ENCODE measurements around the gene SLC16A3.
"Not testable (repeated sequence)": the region's sequence is repeated elsewhere in the genome, so short reads cannot be mapped to it uniquely, and the experiment has no call there.

The SLC16A3 gene

DNA sequence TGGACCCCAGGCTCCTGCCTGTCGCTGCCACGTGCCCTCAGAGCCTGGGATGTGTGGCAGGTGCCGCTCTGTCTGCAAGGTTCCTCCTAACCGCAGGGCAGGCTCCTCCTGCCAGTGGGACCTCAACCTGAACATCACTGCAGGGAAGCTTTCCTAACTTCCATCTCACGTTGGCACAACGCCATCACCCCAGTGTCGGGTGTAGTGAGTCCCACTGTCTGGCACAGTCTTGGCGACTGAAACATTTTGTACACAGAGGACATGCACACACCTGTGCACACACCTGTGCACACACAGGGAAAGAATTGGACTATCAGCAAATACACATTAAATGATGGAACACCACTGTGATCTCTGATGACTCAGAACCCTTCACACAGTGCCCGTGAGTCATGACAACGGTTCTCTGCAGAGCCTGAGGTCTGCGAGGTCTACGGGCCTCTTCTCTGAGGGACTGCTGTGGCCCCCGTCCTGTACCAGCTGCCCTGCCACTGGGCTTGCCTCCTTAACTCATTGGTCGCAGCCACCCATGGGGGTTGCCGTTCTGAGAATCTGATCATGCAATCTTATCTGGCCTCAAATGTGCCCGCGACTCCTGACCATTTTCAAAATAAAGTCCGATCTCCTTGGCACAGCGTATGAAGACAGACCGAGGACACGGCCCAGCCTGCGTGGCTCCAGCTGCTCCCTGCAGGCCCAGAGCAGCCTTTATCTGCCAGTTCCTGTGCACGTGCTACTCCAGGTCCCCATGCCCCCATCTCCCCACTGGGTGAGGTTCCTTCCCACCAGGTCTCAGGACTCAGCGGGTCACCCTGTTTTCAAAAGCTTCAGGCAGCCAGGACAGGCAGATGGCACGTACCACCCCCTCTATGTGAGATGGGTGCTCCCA is 23.8 kb upstream of the SLC16A3 start:
- no peak for DNase-seq (ENCODE audit: low read depth)

DNA sequence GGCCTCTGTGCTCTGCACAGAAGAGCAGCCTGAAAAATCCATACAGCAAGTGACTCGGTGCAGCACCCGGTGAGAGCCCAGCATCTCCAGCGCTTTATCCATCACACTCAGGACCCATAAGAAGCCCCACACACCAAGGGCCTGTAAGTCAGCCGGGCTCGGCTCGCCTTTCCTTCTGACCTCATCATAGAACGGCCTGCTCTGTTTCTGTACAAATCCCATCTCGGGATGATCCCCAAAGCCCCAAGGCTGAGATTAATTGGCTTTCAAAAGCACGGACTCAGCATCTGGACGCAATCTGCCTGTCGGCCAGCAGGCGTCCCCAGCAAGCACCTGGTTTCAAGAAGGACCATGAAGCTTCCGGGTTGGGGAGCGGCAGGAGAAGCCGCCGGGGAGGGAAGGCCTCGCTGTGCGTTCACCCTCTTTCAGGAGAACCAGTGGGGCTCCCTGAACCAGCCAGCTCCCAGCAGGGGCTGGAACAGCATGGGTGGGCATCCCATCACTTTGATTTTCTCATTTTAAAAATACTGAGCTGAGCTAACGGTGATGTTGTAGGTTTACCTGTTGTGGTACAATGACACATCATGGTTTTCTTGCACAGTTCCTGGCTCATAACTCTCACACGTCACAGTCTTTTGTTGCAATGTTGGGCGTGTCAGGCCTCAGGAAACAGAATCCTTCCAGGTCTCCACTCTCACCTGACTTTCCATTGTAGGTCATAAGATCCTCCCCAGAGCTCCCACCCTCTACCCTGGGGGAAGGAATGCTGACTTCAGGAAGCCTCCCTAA is 22.9 kb upstream of the SLC16A3 start:
- peak; percentile 62 for DNase-seq (ENCODE audit: low read depth)

DNA sequence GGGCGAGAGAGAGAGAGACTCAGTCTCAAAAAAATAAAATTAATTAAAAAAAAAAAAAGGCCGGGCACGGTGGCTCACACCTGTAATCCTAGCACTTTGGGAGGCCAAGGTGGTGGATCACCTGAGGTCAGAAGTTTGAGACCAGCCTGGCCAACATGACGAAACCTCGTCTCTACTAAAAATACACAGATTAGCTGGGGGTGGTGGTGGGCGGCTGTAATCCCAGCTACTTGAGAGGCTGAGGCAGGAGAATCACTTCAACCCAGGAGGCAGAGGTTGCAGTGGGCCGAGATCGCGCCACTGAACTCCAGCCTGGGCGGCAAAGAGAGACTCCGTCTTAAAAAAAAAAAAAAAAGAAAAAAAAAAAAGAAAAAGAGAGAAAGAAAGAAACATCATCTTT is 18.2 kb upstream of the SLC16A3 start:
- not testable (repeated sequence) for DNase-seq (ENCODE audit: low read depth)

DNA sequence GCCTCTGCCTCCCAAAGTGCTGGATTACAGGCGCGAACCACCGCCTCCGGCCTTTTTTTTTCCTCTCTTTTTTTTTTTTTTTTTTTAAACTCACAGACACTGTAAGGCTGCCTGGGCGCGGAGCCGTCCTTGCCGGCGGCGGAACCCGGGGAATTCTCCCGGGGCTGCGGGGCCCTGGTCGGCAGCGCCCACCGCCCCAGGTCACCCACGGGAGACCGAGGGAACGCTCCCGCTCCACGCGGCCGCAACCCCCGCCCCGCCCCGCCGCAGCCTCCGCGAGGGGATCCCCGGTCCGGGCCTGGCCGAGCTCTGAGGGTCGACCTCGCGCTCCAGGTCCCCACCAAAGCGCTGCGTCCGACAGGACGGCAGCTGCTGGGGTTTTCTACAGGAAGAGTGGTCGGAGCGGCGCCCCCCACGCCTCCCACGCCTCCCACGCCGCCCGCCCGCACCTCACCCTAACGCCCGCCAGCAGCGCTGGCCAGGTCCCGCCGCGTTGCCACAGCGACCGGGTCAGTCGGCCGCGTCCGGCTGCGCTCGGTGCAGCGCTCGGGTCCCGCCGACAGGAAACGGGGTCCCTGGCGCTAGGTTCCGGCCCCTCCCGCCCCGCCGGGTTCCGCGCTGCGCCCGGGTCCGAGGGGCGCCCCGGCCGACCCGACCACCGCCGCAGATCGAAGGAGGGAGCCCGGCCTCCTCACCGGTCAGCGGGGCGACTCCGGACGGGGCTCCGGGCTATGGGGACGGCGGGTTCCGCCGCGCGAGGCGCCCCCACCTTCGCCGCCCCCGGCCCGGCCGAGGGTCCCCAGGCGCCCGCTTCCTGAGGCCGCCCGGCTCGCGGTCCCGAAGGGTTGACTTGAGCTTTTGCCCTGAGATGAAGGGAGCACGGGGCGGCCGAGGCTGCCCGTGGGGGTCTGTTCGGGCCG is 16.3 kb upstream of the SLC16A3 start, which contains the start of gene CCDC57:
CCDC57 (minus strand) TSS at position 512 of the 920 bp plus-strand sequence. CDS start 10,898 bp downstream, outside the sequence.
- peak; percentile 50 for DNase-seq (ENCODE audit: low read depth)

DNA sequence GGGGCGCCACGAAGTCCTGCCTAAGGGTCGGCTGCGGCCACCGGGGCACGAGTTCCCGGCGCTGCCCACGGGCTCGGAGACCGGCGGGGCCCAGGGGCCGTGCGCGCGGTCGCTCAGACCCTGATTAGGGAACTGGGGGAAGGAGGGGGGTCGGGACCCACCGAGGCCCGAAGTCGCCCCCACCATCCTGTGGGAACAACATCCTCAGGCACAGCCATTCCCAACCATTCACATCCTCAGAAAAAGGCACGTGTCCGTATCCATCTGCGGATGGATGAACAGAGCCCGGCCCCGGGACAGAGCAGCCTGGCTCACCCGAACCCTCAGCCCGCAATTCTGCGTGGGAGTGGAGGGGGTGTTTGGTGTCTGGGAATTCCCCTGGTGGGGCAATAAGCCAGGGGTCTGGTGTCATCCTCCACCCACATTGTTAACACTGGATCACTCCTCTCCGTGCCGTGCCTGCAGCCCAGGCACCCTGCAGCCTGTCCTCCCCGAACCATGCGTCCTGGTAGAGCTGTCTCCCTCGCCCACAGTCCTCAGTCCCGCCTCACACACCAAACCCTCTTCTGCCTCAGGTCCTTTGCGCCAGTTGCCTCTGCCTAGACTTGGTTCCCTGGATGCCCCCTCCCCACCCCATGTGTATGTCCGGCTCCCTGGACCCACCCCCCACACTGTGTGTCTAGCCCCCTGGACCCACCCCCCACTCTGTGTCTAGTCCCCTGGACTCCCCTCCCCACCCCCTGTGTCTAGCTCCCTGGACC is 15.4 kb upstream of the SLC16A3 start:
- DNase-seq (ENCODE audit: low read depth): no peak

DNA sequence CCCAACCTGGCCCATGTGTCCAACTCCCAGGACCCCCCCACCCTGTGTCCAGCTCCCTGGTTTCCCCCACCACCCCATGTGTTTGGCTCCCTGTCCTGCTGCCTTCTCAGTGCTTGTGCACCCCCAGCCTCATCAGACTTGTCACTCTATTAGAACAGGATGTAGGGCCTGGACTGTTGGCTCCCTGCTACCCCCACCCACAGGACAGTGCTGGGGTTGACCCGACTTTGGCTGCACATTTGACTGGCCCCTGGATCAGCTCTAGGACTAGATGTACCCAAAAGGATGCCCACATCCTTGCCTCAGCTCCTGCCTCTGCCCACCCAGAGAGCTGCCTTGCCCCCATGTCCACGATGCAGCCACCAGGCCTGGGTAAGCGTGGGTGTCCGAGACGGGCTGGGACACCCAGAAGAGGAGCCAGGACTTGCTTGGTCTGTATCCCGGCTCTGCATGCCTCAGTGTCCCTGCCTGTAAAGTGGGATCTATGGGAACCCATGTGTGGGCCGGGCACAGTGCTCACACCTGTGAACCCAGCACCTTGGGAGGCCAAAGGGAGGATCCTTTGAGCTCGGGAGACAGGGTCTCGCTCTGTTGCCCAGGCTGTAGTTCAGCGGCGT is 14.7 kb upstream of the SLC16A3 start:
- DNase-seq (ENCODE audit: low read depth): no peak

DNA sequence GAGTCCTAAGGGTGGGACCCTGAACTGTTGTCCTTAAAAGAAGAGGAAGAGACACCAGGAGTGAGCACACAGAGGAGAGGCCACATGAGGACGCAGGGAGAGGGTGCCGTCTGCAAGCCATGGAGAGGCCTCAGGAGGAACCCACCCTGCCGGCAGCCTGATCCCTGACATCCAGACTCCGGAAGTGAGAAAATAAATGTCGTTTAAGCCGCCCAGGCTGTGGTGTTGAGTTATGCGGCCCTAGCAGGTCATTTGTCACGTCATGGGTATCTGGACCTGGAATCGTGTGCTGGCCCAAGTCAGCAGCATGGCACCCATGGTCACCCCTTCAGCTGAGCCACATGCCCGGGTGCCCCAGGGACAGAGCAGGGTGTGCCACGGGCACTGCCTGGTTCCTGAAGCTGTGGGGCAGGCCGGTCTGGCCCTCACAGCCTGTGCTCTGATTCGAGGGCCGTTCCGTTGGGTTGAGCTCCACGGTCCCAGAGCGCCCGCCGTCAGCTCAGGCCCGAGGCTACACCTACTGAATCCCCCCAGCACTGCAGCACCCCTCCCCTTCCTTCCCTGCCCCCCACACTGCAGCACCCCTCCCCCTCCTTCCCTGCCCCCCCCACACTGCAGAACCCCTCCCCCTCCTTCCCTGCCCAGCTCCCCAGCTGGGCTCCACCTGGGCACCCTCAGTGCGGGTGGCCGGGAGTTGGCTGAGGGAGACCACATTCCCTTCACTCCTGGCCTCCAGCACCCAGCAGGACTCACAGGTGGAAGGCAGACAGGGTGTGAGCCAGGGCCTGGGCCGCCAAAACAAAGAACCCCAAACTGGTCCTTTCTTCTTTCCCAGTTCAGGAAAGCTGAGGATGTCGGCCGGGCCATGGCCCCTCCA is 13.5 kb upstream of the SLC16A3 start:
- no peak for DNase-seq (ENCODE audit: low read depth)

DNA sequence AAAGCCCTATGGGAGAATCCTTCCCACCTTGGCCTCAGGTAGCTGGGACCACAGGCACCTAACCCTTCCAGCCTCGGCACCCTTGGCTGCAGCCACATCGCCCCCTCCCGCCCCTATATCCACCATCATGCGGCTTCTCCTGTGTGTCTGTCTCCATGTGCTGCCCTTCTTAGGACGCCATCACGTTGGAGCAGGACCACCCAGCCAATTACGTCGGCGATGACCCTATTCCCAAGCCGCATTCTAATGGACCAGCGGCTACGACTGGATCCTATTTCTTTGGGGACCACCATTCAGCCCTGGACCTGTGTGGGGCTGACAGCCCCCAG is 12.9 kb upstream of the SLC16A3 start:
- DNase-seq (ENCODE audit: low read depth): no peak

DNA sequence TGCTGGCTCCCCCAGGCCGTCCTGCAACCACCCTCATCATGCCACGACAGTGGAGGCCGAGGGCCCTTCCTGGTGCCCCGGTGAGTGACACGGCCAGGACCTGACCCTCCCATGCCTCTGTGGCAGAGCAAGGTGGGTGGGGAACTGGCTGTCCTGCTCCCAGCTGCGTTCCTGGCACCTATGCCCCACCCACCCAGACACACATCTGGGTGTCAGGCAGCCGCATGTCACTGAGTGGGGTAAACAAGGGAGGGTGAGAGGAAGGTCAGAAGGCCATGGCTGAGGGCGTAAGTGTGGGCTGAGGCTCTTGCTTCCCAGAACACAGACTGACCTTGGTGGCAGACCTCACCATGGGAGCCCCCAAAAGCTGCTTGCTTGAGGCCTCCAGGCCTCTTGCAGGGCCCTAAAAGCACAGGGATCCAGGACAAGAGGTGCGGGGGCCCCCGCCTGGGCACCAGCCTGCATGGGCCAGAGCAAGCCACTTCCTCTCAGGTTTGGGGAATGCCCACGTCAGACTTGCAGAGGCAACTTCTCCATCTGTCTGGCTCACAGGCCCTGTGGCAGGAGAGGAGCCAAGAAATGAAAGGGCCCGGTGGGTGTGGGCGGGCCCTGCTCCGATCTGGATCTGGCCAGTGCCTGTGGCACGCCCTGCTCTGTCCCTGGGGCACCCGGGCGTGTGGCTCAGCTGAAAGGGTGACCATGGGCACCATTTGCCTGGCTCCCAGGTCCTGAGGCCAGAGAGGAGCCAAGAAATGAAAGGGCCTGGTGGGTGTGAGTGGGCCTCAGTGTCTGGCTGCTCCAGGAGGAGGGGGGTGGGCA is 12.3 kb upstream of the SLC16A3 start:
- no peak for DNase-seq (ENCODE audit: low read depth)

DNA sequence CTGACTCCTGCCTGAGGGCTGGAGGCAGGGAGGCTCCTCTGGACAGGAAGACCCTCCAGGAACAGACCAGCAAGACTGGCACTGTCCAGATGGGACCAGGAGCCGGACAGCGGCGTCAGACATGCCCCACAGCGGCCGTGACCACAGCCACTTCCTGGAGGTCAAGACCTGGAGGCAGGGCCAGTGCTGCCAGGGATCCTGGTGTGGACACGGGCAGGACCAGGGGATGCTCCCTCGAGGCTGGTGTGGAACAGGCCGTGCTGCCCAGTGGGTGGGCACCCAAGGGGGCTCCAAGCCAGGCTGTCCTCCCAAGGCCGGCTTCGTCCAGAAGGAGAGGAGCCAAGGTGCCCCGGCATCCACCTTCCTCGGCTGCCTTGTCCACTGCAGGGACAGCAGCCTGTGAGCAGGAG is 11.7 kb upstream of the SLC16A3 start:
- DNase-seq (ENCODE audit: low read depth): no peak

DNA sequence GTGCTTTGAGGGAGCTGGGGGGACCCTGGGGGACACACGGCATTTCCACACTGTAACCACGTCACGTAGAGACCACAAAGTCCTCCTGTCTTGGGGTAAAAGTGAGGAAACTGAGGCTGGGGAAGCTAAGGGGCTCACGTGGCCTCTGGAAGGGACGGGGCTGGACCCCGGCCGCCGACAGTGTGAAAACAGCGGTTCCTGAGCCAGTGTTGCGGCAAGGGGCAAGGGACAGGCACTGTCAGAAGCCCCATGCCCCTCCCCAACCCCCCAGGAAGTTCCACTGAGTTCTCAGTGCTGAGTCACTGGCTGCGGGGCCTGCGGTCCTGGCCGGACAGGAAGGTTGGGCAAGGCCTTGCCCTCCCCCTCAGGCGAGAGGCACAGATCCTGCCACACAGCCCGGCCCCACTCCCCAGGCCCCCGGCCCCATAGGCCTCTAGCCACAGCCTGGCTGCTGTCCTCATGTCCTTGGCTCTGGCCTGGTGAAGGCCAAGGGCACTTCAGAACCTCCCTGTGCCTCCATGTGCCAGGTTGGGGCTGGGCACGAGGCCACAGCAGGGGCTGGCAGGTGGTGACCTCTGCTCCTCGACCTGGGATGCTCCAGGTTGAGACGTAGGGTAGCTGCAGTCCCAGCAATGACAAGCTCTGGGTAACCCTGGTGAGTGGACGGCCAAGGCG is 11.2 kb upstream of the SLC16A3 start:
- DNase-seq (ENCODE audit: low read depth): no peak

DNA sequence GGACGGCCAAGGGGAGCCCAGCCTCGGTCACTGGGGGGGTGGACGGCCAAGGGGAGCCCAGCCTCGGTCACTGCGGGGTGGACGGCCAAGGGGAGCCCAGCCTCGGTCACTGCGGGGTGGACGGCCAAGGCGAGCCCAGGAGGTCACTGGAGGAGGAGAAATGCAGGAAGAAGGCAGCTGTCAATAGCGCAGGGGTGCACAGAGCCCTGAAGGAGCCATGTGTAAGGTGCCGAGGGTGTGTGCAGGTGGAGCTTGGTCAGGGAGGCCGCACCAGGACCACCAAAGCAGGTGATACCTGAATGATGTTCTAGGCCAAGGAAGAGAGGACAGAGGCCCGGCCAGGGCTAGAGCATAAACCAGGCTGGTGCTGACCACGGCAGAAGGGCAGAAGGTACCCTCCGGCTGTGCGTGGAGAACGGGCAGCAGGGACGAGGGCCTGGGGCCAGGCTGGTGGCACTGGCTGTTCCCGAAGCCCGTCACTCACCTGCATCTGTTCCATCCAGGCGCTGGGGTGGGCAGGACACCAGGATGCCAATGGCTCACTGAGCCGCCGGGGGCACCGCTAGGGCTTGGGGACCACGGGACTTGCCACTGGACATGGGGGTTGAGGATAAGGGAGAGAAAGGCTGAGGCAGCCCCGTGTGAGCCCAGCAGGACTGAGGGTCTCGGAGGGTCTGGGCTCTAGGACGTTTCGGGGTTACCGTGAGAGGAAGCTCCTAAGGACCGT is 10.3 kb upstream of the SLC16A3 start:
- DNase-seq (ENCODE audit: low read depth): no peak

DNA sequence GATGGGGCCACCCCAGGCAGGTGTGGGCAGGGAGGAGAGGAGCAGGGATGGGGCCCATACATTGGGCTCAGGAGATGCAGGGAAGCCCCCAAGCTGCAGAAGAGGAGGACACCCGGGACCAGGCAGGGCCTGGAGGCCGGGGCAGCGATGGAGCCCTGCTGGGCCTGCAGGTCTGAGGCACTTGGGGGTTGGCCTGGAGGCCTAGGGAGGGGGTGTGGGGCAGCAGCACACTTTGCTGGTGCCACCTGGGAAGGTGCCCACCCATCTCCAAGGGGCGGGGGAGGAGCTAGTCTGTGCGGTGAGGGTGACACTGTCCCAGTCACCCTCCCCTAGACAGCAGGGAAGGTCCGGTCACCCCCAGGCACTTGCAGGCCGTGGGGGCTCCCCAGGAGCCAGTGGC is 9.8 kb upstream of the SLC16A3 start:
- no peak for DNase-seq (ENCODE audit: low read depth)

DNA sequence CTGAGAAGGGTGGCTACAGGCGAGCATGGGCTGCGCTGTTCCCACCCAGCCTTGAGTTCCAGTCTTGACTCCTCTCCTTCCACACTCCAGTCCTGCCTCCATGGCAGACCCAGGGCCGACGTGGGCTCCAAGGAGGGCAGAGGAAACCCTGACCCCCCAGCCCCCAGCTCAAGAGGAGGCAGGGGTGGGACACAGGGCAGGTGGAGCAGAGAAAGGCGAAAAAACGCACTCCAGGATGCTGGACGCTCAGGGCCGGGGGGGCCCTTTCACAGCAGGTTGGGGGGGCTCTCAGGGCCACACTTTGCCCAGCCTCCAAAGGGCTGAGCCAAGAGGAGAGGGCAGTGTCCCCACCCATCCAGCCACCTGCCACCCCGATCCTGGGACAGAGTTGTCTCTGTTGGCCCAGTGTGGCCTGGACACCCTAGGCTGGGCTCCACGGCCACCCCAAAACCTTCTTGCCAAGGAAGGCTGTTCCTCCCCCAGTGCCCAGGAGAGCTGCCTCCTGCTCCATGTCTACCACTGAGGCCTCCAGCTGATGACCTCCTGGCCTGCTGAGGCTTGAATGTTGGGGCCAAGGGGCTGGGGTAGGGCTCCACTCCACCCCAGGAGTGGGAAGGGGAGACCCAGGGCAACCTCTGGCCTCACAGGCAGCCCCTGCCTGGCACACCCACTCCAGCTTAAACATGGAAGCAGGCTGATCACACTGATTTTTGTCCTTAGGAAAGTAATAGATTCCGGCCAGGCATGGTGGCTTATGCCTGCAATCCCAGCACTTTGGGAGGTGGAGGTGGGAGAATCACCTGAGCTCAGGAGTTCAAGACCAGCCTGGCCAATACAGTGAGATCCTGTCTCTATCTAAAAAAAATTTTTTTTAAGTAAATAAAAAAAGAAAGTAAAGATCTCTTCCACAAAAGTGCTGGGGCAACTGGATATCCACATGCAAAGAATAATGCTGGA is 8.8 kb upstream of the SLC16A3 start:
- no peak for DNase-seq (ENCODE audit: low read depth)

DNA sequence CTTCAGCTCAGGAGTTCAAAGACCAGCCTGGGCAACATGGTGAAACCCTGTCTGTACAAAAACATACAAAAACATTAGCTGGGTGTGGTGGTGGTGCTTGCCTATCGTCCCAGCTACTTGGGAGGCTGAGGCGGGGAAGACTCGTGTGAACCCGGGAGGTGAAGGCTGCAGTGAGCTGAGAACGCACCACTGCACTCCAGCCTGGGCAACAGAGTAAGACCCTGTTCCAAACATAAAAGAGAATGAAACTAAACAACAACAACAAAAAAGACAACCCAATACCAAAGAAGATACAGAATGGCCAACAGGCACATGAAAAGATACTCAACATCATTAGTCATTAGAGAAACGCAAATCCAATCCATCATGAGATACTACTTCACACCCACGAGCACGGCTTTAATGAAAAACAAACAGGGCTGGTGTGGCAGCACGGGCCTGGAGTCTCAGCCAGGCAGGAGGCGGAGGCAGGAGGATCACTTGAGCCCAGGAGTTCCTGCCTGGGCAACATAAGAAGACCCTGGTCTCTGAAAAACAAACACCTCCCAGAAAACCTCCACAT is 7.4 kb upstream of the SLC16A3 start:
- no peak for DNase-seq (ENCODE audit: low read depth)

DNA sequence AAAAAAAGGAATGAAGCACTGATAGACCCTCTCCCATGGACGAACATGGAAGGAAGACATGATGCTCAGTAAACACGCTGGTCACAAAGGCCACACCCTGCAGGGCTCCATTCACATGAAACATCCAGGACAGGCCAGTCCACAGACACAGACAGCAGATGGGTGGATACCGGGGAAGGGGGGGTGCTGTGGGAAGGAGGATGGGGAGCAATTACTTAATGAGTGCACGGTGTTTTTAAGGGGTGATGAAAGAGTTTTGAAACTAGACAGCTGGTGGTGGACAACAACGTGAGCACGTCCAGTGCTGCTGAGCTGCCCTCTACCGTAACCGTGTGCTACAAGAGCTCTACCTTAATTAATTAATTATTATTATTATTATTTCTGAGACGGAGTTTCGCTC is 6.0 kb upstream of the SLC16A3 start:
- no peak for DNase-seq (ENCODE audit: low read depth)
